Measurements from ENCODE around the gene POU2F2. TPM values are rescaled to one million over a fixed set of nuclear protein-coding genes. Genes with fewer than 3 reads are reported as not detected.

The POU2F2 gene
- total RNA-seq, 1 experiment from 2014 or later = 2.4 TPM

DNA sequence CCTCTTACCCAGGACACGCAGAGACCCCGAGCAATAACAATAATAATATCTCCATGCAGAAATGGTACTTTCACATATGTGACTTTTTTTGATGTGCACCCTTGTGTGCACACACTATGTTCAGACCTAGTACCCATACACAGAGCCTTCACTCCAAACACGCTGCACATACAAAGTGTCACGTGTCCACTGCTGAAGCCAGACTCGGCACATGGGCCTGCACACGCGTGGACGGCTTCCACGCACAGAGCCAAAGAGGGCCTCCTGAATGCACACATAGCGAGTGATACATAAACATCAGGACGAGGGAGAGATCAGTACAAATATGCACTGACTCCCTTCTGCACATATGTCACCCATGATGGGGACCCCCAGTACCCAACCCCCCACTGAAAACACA, 41.9 kb upstream of the POU2F2 start:
- H3K4me2 ChIP-seq (ENCODE audit: low read length) = no peak overlapping the region
- H3K9me2 ChIP-seq (replicated peaks; ENCODE audit: low read length) = no peaks in the 10 kb centered on the region
- no peak overlapping the region for H3K4me3 ChIP-seq (ENCODE audit: low read length)
- no peak for TF ChIP-seq EZH2phosphoT487 (IDR thresholded peaks at IDR 0.05; ENCODE audit: borderline replicate concordance, low read length)
- no peak for TF ChIP-seq EZH2 (IDR thresholded peaks at IDR 0.05; ENCODE audit: low read length, unreplicated experiment)
- TF ChIP-seq, protein P1, sequence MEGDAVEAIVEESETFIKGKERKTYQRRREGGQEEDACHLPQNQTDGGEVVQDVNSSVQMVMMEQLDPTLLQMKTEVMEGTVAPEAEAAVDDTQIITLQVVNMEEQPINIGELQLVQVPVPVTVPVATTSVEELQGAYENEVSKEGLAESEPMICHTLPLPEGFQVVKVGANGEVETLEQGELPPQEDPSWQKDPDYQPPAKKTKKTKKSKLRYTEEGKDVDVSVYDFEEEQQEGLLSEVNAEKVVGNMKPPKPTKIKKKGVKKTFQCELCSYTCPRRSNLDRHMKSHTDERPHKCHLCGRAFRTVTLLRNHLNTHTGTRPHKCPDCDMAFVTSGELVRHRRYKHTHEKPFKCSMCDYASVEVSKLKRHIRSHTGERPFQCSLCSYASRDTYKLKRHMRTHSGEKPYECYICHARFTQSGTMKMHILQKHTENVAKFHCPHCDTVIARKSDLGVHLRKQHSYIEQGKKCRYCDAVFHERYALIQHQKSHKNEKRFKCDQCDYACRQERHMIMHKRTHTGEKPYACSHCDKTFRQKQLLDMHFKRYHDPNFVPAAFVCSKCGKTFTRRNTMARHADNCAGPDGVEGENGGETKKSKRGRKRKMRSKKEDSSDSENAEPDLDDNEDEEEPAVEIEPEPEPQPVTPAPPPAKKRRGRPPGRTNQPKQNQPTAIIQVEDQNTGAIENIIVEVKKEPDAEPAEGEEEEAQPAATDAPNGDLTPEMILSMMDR (conservative IDR thresholded peaks at IDR 0.05; ENCODE audit: low read depth, low read length) = no peak
- H4K20me1 ChIP-seq (ENCODE audit: low read length) = no peaks in the 10 kb centered on the region
- no peak overlapping the region for H2AFZ ChIP-seq (ENCODE audit: low read length)
- ATAC-seq = no peak
- H3K27me3 ChIP-seq (ENCODE audit: low read length) = peaks cover 29% of the 10 kb centered on the region
- H3K9me3 ChIP-seq (ENCODE audit: low read length) = no peaks in the 10 kb centered on the region
- no TSS peak for BruUV-seq (replicated peaks)
- no peaks in the 10 kb centered on the region for H3K36me3 ChIP-seq (ENCODE audit: low read depth, low read length)
- ChIA-PET POLR2A (ENCODE audit: unreplicated experiment) (no interaction called here), CTCF (no interaction called here)
- no peaks in the 10 kb centered on the region for H3F3A ChIP-seq (ENCODE audit: low read length, unreplicated experiment)
- H3K9ac ChIP-seq (ENCODE audit: low read length) = no peak overlapping the region
- no peak for DNase-seq
- peaks cover 25% of the 10 kb centered on the region for H3K4me1 ChIP-seq (ENCODE audit: insufficient read depth, low read length)
- intact Hi-C loops (cut with micrococcal nuclease) = no loop called here
- no peak overlapping the region for H3K27ac ChIP-seq (ENCODE audit: low read length)
- no peaks in the 10 kb centered on the region for H3K79me2 ChIP-seq (ENCODE audit: low read length)

- ATAC-seq = no peak
- Histone ChIP-seq H3K4me2 (ENCODE audit: low read length) (no peak overlapping the region), H3F3A (ENCODE audit: low read length, unreplicated experiment) (no peaks in the 10 kb centered on the region), H3K4me3 (ENCODE audit: low read length) (no peak overlapping the region), H3K27me3 (ENCODE audit: low read length) (peaks cover 24% of the 10 kb centered on the region), H3K4me1 (ENCODE audit: insufficient read depth, low read length) (peaks cover 25% of the 10 kb centered on the region), H3K9me2 (replicated peaks; ENCODE audit: low read length) (no peaks in the 10 kb centered on the region), H2AFZ (ENCODE audit: low read length) (no peak overlapping the region), H3K9me3 (ENCODE audit: low read length) (no peaks in the 10 kb centered on the region), H3K27ac (ENCODE audit: low read length) (no peak overlapping the region), H3K9ac (ENCODE audit: low read length) (no peak overlapping the region), H3K36me3 (ENCODE audit: low read depth, low read length) (no peaks in the 10 kb centered on the region), H4K20me1 (ENCODE audit: low read length) (no peaks in the 10 kb centered on the region), H3K79me2 (ENCODE audit: low read length) (no peaks in the 10 kb centered on the region)
- no TSS peak for BruUV-seq (replicated peaks)
- DNase-seq = no peak
- TF ChIP-seq, protein P1 (conservative IDR thresholded peaks at IDR 0.05; ENCODE audit: low read depth, low read length) = no peak
- TF ChIP-seq EZH2 (IDR thresholded peaks at IDR 0.05; ENCODE audit: low read length, unreplicated experiment) (no peak), EZH2phosphoT487 (IDR thresholded peaks at IDR 0.05; ENCODE audit: borderline replicate concordance, low read length) (no peak)
- intact Hi-C loops (cut with micrococcal nuclease) = no loop called here
- ChIA-PET POLR2A (ENCODE audit: unreplicated experiment) (no interaction called here), CTCF (no interaction called here)
Observed at GRCh38 chr19:42173695-42174094, 41.4 kb upstream of the POU2F2 start.

DNA sequence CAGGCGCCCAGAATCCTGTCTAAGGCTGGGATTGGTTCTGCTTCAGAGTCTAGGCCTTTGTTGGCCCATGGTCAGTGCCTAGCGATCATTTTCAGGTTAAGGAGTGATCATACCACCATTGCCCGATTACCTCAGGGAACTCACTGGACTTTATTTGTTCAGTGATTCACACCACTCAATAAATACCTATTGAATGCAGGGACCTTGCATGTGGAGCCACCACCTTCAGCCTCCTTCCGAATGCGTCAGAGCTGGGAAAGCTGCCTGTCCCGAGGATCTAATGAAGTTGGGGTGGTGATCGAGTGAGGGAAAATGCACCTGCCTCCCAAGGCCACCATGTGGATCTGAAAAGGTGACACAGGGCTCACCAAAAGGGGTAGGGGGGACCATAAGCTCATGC, 40.0 kb upstream of the POU2F2 start:
- Histone ChIP-seq H3K9ac (ENCODE audit: low read length) (peak overlapping the region; percentile 53), H3K36me3 (ENCODE audit: low read depth, low read length) (no peaks in the 10 kb centered on the region), H3K27ac (ENCODE audit: low read length) (peak overlapping the region; percentile 90), H4K20me1 (ENCODE audit: low read length) (no peaks in the 10 kb centered on the region), H3K4me2 (ENCODE audit: low read length) (peak overlapping the region; percentile 61), H2AFZ (ENCODE audit: low read length) (peak overlapping the region; percentile 46; the same call in 1 of the 2 replicates), H3K27me3 (ENCODE audit: low read length) (peaks cover 9% of the 10 kb centered on the region), H3K9me2 (replicated peaks; ENCODE audit: low read length) (no peaks in the 10 kb centered on the region), H3K9me3 (ENCODE audit: low read length) (no peaks in the 10 kb centered on the region), H3K4me1 (ENCODE audit: insufficient read depth, low read length) (peaks cover 25% of the 10 kb centered on the region), H3F3A (ENCODE audit: low read length, unreplicated experiment) (no peaks in the 10 kb centered on the region), H3K4me3 (ENCODE audit: low read length) (no peak overlapping the region), H3K79me2 (ENCODE audit: low read length) (no peaks in the 10 kb centered on the region)
- DNase-seq (peak; percentile 88), ATAC-seq (peak; percentile 79)
- ChIA-PET POLR2A (ENCODE audit: unreplicated experiment) (no interaction called here), CTCF (interaction anchor here (0.7 kb wide), 1 partner anchor 13 kb away, joined by 3 read pairs; no protein-coding TSS in a partner anchor)
- TF ChIP-seq, protein P1 (conservative IDR thresholded peaks at IDR 0.05; ENCODE audit: low read depth, low read length) = no peak
- TF ChIP-seq EZH2 (IDR thresholded peaks at IDR 0.05; ENCODE audit: low read length, unreplicated experiment) (no peak), EZH2phosphoT487 (IDR thresholded peaks at IDR 0.05; ENCODE audit: borderline replicate concordance, low read length) (no peak)
- intact Hi-C loops (cut with micrococcal nuclease) = no loop called here
- BruUV-seq (replicated peaks) = no TSS peak
